Mammary epithelial cell (primary cell): ENCODE data around the gene NAV3.

Experiments
- EZH2 ChIP-seq: IDR thresholded peaks from 2 replicates; pipeline ENCODE4 v1.6.1; 2012; ENCODE audit warnings: low read length, inconsistent platforms, borderline replicate concordance
- TF ChIP-seq, protein P1 (sequence below), 2 donors: IDR thresholded peaks in 1 of 2; conservative IDR thresholded peaks in 1 of 2; 2 replicates each; pipeline ENCODE4 v1.5.1; 2011 to 2012; ENCODE audit warnings: inconsistent platforms in 2 of 2, low read length in 2 of 2, mild to moderate bottlenecking in 2 of 2, control low read depth in 1 of 2, low read depth in 1 of 2; ENCODE audit not compliant: insufficient read depth in 1 of 2; ENCODE audit errors: extremely low read depth in 1 of 2

DNA sequence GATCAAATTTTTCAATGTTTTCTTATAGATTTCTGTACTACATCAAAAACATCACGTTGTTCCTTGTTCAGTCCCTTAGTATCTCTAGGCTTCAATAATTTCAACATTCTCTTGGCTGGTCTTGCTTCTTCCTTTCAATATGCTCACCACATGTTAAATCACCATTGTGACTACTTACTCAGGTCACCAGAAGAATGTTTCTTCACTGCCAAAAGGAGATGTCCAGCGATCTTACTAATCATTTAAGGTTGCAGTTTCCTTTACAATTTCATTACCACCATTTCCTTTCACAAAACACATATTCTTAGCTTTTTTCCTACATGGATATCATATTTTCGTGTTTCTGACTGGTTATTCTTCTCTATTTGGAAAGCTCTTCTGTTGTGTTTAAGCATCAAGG, 363.8 kb downstream of the NAV3 start:
- TF ChIP-seq, protein P1, sequence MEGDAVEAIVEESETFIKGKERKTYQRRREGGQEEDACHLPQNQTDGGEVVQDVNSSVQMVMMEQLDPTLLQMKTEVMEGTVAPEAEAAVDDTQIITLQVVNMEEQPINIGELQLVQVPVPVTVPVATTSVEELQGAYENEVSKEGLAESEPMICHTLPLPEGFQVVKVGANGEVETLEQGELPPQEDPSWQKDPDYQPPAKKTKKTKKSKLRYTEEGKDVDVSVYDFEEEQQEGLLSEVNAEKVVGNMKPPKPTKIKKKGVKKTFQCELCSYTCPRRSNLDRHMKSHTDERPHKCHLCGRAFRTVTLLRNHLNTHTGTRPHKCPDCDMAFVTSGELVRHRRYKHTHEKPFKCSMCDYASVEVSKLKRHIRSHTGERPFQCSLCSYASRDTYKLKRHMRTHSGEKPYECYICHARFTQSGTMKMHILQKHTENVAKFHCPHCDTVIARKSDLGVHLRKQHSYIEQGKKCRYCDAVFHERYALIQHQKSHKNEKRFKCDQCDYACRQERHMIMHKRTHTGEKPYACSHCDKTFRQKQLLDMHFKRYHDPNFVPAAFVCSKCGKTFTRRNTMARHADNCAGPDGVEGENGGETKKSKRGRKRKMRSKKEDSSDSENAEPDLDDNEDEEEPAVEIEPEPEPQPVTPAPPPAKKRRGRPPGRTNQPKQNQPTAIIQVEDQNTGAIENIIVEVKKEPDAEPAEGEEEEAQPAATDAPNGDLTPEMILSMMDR (conservative IDR thresholded peaks at IDR 0.05 in 1 of 2, IDR thresholded peaks at IDR 0.05 in 1 of 2; ENCODE audit: extremely low read depth in 1 of 2, insufficient read depth in 1 of 2, low read depth in 1 of 2, low read length in 2 of 2) = no peak
- no peak for TF ChIP-seq EZH2
